C4-2B (cell line): Measurements from ENCODE around the gene IL11.

Source experiments
- H3K27ac ChIP-seq: fragments of 450-650 bp; 2 replicates; pipeline ENCODE4 v1.5.1; 2017
- ZFX ChIP-seq: fragments of 450-650 bp; IDR thresholded peaks from 2 replicates; pipeline ENCODE4 v1.6.1; 2017
- TF ChIP-seq, protein P1 (sequence below): fragments of 450-650 bp; conservative IDR thresholded peaks from 2 replicates; pipeline ENCODE4 v1.5.1; 2017; ENCODE audit warnings: mild to moderate bottlenecking

Gene IL11

DNA sequence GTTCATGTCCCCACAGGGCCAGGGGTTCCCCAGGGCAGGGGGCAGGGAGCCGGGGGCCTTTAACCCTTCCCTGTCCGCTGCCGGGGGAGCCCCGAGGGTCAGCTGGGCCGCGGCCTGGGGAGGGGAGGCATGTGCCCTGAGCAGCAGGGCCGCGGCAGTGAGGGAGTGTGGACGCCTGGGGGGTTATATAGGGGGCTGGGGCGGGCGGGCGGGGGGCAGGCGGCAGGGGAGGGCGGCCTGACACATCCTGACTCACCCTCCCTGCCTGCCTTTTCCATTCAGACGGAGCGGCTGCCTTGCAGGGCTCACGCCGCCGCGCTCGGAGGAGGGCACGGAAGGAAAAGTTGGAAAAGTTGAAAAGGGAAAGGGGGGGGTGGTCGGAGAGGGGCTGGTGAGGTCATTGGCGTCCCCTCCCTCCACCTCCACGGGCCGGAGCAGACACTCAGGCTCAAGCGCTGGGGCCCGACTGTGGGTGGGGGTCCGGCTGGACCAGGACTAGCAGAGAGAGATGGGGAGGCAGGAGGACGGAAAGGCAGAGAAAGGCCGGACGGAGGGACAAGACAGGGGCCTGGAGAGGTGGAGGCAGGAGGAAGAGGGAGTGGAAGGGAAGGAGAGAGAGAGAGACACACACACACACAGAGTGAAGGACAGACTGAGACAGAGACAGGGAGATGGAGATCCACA is at the start of gene IL11:
TSS of gene IL11 (minus strand) at position 159 of the 684 bp plus-strand sequence. CDS start at position 6, 153 bp downstream.
- TF ChIP-seq ZFX = no peak
- TF ChIP-seq, protein P1, sequence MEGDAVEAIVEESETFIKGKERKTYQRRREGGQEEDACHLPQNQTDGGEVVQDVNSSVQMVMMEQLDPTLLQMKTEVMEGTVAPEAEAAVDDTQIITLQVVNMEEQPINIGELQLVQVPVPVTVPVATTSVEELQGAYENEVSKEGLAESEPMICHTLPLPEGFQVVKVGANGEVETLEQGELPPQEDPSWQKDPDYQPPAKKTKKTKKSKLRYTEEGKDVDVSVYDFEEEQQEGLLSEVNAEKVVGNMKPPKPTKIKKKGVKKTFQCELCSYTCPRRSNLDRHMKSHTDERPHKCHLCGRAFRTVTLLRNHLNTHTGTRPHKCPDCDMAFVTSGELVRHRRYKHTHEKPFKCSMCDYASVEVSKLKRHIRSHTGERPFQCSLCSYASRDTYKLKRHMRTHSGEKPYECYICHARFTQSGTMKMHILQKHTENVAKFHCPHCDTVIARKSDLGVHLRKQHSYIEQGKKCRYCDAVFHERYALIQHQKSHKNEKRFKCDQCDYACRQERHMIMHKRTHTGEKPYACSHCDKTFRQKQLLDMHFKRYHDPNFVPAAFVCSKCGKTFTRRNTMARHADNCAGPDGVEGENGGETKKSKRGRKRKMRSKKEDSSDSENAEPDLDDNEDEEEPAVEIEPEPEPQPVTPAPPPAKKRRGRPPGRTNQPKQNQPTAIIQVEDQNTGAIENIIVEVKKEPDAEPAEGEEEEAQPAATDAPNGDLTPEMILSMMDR = no peak
- no peak within 1 kb of the TSS for H3K27ac ChIP-seq

- H3K27ac ChIP-seq = no peak overlapping the region
- TF ChIP-seq, protein P1 = no peak
- no peak for TF ChIP-seq ZFX
Observed at GRCh38 chr19:55419624-55420236, 49.5 kb upstream of the IL11 start.

- no peak for TF ChIP-seq ZFX
- TF ChIP-seq, protein P1 = no peak
- no peak overlapping the region for H3K27ac ChIP-seq
Observed at GRCh38 chr19:55419103-55419502, 48.8 kb upstream of the IL11 start.

- TF ChIP-seq, protein P1 = peak; percentile 83
- no peak for TF ChIP-seq ZFX
- H3K27ac ChIP-seq = no peak overlapping the region
Observed at GRCh38 chr19:55418185-55418584, 47.9 kb upstream of the IL11 start.

- H3K27ac ChIP-seq = no peak overlapping the region
- TF ChIP-seq, protein P1 = no peak
- no peak for TF ChIP-seq ZFX
Observed at GRCh38 chr19:55410168-55410567, 39.9 kb upstream of the IL11 start.

GRCh38 chr19:55409179-55409578 is 38.9 kb upstream of the IL11 start:
- H3K27ac ChIP-seq = peak overlapping the region; percentile 99

GRCh38 chr19:55408533-55408872 is 38.2 kb upstream of the IL11 start:
- H3K27ac ChIP-seq = peak overlapping the region; percentile 99
- TF ChIP-seq, protein P1 = no peak
- TF ChIP-seq ZFX = no peak
